ENCODE results near the gene ASB8. TPM values are rescaled to one million over a fixed set of nuclear protein-coding genes. Genes with fewer than 3 reads are reported as not detected.
A peak's percentile ranks its signal among the peaks of the same experiment; 100 is the strongest.

The ASB8 gene
- total and polyA plus RNA-seq, 2 of the 4 experiments (the other 2 are of a cell fraction): 22.9 to 26.7 TPM

DNA sequence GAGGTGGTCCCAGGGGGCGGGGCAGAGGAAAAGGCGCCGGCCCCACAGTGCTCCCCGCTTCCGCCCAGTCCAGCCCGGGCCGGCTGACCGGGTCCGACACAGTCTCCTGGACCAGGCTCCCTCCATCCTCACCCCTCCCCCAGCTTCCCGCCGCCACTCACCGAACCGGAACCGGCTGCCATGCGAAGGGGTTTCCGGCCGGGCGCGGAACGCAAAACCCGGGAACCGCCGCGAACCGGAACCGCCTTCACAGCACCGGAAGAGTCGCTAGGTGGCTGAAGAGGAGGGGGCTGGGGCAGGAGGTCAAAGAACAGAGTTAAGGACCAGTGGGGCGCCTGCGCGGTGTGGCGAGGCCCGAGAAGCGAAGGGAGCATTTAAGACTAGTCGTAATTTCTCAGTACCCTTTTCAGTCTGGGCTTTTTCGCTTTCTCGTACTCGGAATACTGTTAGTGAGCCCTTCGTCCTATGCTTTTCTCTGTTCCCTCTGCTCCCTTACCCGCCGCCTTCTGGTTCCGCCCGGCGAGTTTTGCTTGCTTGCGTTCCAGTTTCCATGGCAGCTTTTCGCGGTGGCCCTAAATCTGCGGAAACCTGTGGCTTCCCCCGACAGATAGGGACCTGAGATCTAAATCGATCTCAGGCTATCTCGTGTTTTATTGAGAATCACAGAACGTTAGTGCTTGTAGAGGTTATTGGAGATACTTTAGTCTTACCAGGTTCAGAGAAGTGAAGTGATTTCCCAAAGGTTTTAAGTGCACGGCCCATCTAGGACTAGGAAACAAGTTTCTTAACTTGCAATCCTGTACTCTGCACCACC is 51.2 kb downstream of the ASB8 start, which contains the start of gene SENP1:
Gene SENP1 (minus strand): TSS at position 213 of the 814 bp plus-strand sequence. CDS start 4,607 bp downstream, outside the sequence.
- Histone ChIP-seq H3K36me3 (ENCODE audit: control insufficient read depth, insufficient read depth, low read length) (no peaks in the 10 kb centered on the region), H3K23ac (ENCODE audit: low read depth, low read length) (peak within 1 kb of the TSS; percentile 100), H3K9ac (ENCODE audit: low read depth, low read length) (peak within 1 kb of the TSS; percentile 89), H3K4me1 (ENCODE audit: control insufficient read depth, insufficient read depth, low read length) (peaks cover 7% of the 10 kb centered on the region), H3K9me1 (ENCODE audit: insufficient read depth, low read length) (0 out of 2 replicates have a peak, but pooled peaks cover 3% of the 10 kb centered on the region), H2AFZ (replicated peaks; ENCODE audit: low read length, poor library complexity) (peak within 1 kb of the TSS; percentile 99), H2BK20ac (ENCODE audit: low read depth, low read length) (peak within 1 kb of the TSS; percentile 58; the same call in 1 of the 2 replicates), H3K14ac (replicated peaks; ENCODE audit: low read depth, low read length) (peak within 1 kb of the TSS; percentile 90), H4K91ac (ENCODE audit: insufficient read depth, low read depth, low read length) (peak within 1 kb of the TSS; percentile 95), H3K9me3 (ENCODE audit: control insufficient read depth, insufficient read depth, low read length) (no peaks in the 10 kb centered on the region), H2AK5ac (ENCODE audit: low read depth, low read length) (peak within 1 kb of the TSS; percentile 3), H4K20me1 (ENCODE audit: insufficient read depth, low read length) (no peaks in the 10 kb centered on the region), H4K8ac (ENCODE audit: low read depth in 2 of 2, low read length in 2 of 2) (peak within 1 kb of the TSS; percentile 98 to 100), H3K56ac (ENCODE audit: extremely low read depth, insufficient read depth, low read length) (peak within 1 kb of the TSS; percentile 96), H2BK5ac (ENCODE audit: low read depth, low read length, poor library complexity, severe bottlenecking) (peak within 1 kb of the TSS; percentile 93), H3K4ac (ENCODE audit: low read depth, low read length) (peak within 1 kb of the TSS; percentile 95), H3K27ac (ENCODE audit: insufficient read depth, low read length) (peak within 1 kb of the TSS; percentile 93), H3K18ac (ENCODE audit: low read depth, low read length) (peak within 1 kb of the TSS; percentile 87), H4K5ac (ENCODE audit: low read depth, low read length) (peak within 1 kb of the TSS; percentile 95), H3K4me3 (ENCODE audit: insufficient read depth, low read depth, low read length) (peak within 1 kb of the TSS; percentile 83), H2AK9ac (replicated peaks; ENCODE audit: low read depth, low read length, poor library complexity) (peak within 1 kb of the TSS; percentile 91), H3K27me3 (ENCODE audit: control insufficient read depth, insufficient read depth, low read length) (0 out of 2 replicates have a peak, but pooled peaks cover 3% of the 10 kb centered on the region), H3K79me1 (ENCODE audit: low read depth in 1 of 2, low read length in 2 of 2) (peaks cover 18 to 33% of the 10 kb centered on the region in 2 experiments), H3K4me2 (ENCODE audit: low read depth, low read length) (peak within 1 kb of the TSS; percentile 99), H2BK15ac (ENCODE audit: low read depth, low read length) (peak within 1 kb of the TSS; percentile 92; the same call in 1 of the 3 replicates), H2BK120ac (ENCODE audit: low read depth, low read length) (peak within 1 kb of the TSS; percentile 87)
- 2% methylated on average over 19 of the region's 53 CpGs; no CpG with 5 or more reads in 1 of the 2 experiments for WGBS, 2 experiments (ENCODE audit: extremely low coverage in 2 of 2, insufficient read length in 1 of 2)
- BruUV-seq (replicated peaks): no TSS peak
- dilution Hi-C loops (cut with HindIII; ENCODE audit: low sequenced_read_pairs, unreplicated experiment): no loop called here
- in situ Hi-C loops (cut with MboI; ENCODE audit: low sequenced_read_pairs): no loop called here
- intact Hi-C loops (cut with micrococcal nuclease): loop anchor here (2.0 kb wide), 1 partner anchor 51 kb away; the partner anchor contains the start of gene ASB8
- DNase-seq (peak; percentile 81), ATAC-seq (ENCODE audit: low read depth) (peak; percentile 92)
- ChIA-PET CTCF (interaction anchor here (1.0 kb wide), 1 partner anchor 13 kb away, joined by 3 read pairs; the partner anchor contains the start of gene PFKM), POLR2A (ENCODE audit: unreplicated experiment) (no interaction called here)
- TF ChIP-seq POLR2A (IDR thresholded peaks at IDR 0.05; ENCODE audit: low read depth, low read length) (peak; percentile 59; the same call in 1 of the 2 replicates), CEBPB (IDR thresholded peaks at IDR 0.05; ENCODE audit: low read depth, low read length) (no peak), CHD1 (IDR thresholded peaks at IDR 0.05; ENCODE audit: low read depth, low read length) (no peak)

Measured in IMR-90 (cell line).